NCI-H345 treated with DMSO at 0.1 percent for 48 hours (cell line): ENCODE results near the gene PPM1H.
A peak's percentile ranks its signal among the peaks of the same experiment; 100 is the strongest.

Experiments
- DNase-seq: peaks from one replicate; lab custom pipeline; 2025; ENCODE audit not compliant: unreplicated experiment; lab: John Stamatoyannopoulos, UW

Gene PPM1H

GRCh38 chr12:62717643-62718042 lies 217.3 kb downstream of the PPM1H start:
- DNase-seq = peak; percentile 25

DNA sequence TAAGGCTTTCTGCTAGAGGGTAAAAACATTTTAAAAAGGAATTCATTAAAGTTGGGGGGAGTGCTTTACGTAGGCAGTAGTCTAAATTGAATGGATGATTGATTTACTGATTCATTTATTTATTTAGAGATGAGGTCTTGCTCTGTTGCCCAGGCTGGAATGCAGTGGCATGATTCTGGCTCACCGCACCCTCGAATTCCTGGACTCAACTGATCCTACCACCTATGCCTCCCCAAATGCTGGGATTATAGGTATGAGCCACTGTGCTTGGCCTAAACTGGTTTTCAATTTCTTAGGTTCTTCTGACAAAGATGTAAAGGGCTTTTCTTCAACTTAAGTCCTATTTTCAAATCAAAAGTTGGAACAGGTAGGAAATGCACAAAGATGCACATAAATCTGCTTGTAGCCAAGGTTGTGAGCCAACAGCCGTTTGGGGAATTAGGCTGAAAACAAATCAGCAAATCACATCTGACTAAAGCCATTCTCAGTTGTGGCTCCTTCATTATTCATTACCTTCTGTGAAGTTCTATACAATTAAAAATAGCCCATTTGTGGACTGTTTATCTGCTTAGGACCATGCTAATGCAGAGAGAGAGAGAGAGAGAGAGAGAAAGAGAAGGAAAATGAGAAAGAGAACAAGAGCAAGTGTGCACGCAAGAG lies 218.0 kb downstream of the PPM1H start:
- DNase-seq = no peak

DNA sequence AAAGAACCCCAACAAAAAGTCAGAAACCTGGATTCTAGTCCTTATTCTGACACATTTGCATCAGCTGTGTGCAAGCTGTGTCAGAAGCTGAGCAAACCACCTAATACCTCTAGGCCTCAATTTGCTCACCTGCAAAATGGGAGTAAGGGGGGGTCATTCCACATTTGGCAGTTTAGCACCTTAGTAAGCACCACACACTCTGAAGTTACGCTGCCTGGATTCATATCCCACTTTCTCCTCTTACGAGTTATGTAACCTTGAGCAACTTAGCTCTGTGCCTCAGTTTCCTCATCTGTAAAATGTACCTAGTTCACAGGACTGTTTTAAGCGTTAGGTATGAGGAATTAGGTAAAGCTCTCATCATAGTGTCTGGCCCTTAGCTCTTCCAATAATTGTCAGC lies 218.9 kb downstream of the PPM1H start:
- no peak for DNase-seq

GRCh38 chr12:62714774-62715721 lies 219.9 kb downstream of the PPM1H start:
- DNase-seq = no peak

GRCh38 chr12:62714181-62714773 lies 220.7 kb downstream of the PPM1H start:
- no peak for DNase-seq

GRCh38 chr12:62713723-62714122 lies 221.2 kb downstream of the PPM1H start:
- DNase-seq = no peak

- DNase-seq = no peak
Observed at GRCh38 chr12:62712681-62713573, 222.0 kb downstream of the PPM1H start.

GRCh38 chr12:62711631-62712241 lies 223.2 kb downstream of the PPM1H start:
- DNase-seq = peak; percentile 78

DNA sequence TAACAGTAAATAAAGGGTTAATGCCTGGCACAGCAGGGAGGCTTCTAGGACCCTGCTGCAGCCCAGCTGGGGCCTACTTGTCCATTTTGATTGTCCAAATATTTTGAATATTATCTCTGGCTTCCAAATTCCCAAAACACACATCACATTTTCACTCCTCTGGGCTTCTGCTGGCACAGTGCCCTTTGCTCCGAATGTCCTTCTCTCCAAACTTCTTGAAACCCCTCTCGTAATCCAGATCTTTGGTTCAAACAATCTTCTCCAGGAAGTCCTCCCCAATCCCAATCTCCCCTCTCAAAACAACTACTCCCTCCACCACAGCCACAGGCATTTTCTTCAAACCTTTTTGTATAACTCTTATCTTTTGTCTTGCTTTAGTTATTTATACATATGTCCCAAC lies 225.6 kb downstream of the PPM1H start:
- DNase-seq = no peak

DNA sequence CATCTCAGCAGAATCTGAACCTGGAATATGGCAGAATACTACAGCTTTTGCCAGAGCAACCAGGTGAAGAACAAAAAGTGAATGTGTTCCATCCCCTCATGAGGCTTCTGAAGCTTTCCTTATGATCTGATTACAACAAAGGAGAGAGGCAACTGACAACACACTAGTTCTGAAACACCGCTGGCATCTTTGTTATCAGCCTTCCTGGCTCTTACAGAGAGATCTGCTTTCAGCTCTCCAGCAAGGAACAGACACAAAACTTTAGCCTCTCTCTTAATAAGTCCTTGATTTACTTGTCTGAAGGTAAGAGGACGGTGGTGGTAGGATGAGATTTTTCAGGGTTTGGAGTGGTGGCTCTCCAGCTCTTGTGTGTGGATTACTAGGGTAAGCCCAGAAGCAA lies 227.0 kb downstream of the PPM1H start:
- no peak for DNase-seq

DNA sequence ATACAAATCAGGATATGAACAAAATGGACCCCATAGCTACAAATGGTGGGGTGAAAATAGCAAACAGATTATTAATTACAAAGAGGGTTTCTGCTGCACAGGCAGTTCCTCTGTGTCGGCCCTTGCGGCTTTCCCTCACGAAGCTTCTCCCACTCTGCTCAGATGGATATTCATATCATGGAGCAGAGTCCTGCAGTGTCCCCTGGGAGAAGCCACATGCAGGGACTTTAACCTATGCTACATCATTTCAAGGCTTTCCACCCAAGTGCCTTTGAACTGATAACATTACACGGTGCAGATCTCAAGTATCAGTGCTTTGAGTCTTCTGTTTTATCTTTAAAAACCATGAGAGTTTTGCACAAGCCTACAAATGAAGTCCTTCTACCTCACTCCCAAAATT lies 229.1 kb downstream of the PPM1H start:
- no peak for DNase-seq

DNA sequence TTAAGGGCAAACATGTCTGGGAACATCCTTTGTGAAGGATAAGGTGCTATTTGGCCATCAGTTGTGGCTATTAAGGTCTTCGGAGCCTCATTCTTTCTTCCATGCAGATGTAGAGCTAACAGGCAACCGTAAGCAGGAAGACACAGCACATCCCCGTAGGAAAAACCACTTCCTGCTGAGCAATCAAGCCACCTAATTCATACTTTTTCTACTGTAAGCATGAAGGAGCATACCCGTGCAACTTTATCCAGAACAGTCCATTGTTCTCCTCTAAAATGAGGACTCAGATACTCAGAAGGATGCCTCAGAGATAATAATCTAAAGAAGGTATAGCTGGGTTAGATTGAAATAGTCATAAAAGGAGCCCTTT lies 232.0 kb downstream of the PPM1H start:
- no peak for DNase-seq

DNA sequence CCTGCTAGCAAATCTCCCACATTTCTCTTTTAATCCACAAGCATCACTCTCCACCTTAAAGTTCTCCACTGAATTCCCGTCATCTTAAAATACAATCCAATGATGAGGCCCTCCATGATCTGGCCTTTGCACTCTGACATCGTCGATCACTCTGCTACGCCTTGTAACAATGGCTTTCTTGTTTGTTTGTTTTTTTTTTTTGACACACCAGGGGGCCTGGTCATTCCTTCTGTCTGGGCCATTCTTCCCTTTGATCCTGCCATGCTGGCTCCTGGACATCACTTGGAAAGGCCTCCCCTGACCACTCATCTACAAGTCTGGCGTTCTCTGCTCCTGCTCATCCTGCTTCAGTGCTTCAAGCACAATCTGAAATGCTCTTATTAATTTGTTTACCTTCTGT lies 233.5 kb downstream of the PPM1H start:
- no peak for DNase-seq

GRCh38 chr12:62700091-62700880 lies 234.7 kb downstream of the PPM1H start:
- DNase-seq = no peak

DNA sequence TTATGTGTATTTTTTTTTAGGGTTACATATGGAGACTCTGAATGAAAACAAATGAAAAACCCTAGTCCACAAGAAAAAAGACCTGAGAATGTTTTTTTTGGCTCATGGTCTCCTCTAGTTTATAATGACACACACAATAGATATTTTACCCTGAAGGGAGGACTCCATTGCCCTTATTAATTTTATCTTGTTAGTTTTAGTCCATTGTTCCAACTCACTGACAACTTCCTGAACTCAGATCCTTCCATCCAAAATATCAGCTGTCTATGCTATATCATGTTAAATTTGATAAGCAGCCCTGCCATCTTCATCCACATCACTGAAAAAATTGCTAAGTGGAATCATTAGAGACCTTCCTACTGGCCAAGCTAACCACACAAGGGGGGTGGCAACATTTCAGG lies 236.2 kb downstream of the PPM1H start:
- no peak for DNase-seq

- no peak for DNase-seq
Observed at GRCh38 chr12:62697893-62698292, 237.1 kb downstream of the PPM1H start.

GRCh38 chr12:62695696-62696095 lies 239.3 kb downstream of the PPM1H start:
- no peak for DNase-seq

- DNase-seq = no peak
Observed at GRCh38 chr12:62694632-62695031, 240.3 kb downstream of the PPM1H start.

DNA sequence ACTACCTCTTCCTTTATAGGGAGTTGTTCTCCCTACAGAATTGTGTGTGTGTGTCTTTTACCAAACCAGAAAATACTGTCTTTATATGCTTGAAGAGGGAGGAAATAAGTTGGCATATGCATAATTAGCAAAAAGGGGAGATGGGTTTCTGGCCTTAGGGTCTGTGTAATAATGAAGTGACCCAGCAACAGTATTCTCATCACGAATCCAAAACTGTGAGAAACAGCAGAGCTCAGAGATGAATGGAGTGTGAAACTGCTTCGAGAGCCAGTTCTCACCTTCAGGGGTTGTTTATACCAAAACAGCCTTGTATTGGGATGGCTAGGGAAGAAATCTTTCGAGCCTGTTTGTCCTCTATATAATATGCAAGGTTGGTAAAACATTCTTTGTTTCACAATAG lies 240.8 kb downstream of the PPM1H start:
- no peak for DNase-seq
